ENCODE data around the gene PRRC2A. TPM values are rescaled to one million over a fixed set of nuclear protein-coding genes. Genes with fewer than 3 reads are reported as not detected.
A peak's percentile ranks its signal among the peaks of the same experiment; 100 is the strongest.

The PRRC2A gene
- total and polyA plus RNA-seq, 4 donors: 28.5 to 164 (median 153) TPM

DNA sequence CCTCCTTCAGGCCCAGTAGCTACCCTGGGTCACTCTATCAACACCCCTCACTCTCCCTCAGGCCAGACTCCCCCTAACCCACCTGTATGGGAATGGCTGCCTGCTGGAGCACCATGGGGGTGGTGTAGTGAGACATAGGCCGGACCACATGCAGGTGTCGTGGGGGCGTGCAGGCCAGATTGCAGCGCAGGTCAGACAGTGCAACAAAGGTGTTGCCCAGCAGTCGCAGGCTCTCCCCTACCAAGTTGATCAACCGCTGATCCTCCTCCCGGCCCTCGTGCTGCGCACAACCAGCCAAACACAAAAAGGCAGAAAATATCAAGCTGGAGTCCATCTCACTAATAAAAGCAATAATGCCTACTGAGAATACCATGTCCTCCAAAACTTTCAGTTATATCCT lies 24.8 kb downstream of the PRRC2A start:
- Histone ChIP-seq H3K4me1 (ENCODE audit: control insufficient read depth in 1 of 2, insufficient read depth in 2 of 2, low read length in 2 of 2) (no peaks in the 10 kb centered on the region), H3K4me3 (ENCODE audit: low read length in 2 of 2) (no peak overlapping the region), H3K27ac (ENCODE audit: low read depth in 1 of 2, low read length in 2 of 2) (no peak overlapping the region), H3K9me3 (ENCODE audit: control insufficient read depth, low read length) (no peaks in the 10 kb centered on the region), H3K27me3 (ENCODE audit: control insufficient read depth in 1 of 2, insufficient read depth in 2 of 2, low read length in 1 of 2) (no peaks in the 10 kb centered on the region), H3K36me3 (ENCODE audit: control insufficient read depth in 1 of 2, insufficient read depth in 2 of 2, low read length in 1 of 2) (peaks cover 4 to 28% of the 10 kb centered on the region in 2 donors)
- intact Hi-C loops (cut with DNase I): no loop called here
- ATAC-seq (ENCODE audit: low FRiP score): no peak
- no peak for DNase-seq
- 94 to 96% methylated on average over 9 of the region's 9 CpGs for WGBS, 2 donors

DNA sequence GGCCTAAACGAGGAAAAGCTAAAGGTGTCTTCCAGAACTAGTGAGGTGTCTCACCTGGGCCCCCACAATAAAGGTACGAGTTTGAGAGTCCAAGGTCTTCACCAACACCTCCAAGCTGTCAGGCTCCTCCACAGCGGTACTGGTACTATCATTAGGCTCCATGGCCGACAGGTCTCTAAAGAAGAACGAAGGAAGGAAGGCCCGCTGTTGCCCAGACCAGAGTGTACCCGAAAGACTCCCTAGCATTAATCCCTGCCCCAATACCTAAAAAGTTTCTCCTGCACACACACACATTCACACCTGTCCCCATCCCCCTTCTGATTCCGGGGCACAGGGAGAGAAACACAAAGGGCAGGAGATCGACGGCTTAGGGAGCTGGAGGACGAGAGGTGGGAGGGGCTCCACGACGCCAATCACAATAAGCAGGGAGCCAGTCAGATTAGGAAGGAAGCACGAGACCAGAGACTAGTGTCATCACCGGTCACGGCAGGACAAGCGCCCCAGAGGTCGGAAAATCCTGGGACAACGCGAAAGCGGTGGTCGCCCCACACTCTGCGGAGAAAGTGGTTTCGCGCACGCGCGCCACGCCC lies 31.2 kb downstream of the PRRC2A start:
- Histone ChIP-seq H3K36me3 (ENCODE audit: control insufficient read depth in 1 of 2, insufficient read depth in 2 of 2, low read length in 1 of 2) (peaks cover 0 to 6% of the 10 kb centered on the region in 2 donors), H3K27me3 (ENCODE audit: control insufficient read depth in 1 of 2, insufficient read depth in 2 of 2, low read length in 1 of 2) (no peaks in the 10 kb centered on the region), H3K4me3 (ENCODE audit: low read length in 2 of 2) (peak overlapping the region; percentile 32 to 65), H3K27ac (ENCODE audit: low read depth in 1 of 2, low read length in 2 of 2) (peak overlapping the region; percentile 87 to 88), H3K4me1 (ENCODE audit: control insufficient read depth in 1 of 2, insufficient read depth in 2 of 2, low read length in 2 of 2) (no peaks in the 10 kb centered on the region), H3K9me3 (ENCODE audit: control insufficient read depth, low read length) (no peaks in the 10 kb centered on the region)
- DNase-seq: no peak
- ATAC-seq (ENCODE audit: low FRiP score): peak; percentile 79
- intact Hi-C loops (cut with DNase I): loop anchor here in 1 of 2 donors (1.0 to 10.0 kb wide), 2 partner anchors 13 to 1763 kb away; partner anchors contain the start of genes CUTA, GPANK1 and PHF1
- WGBS, 2 donors: 1 to 3% methylated on average over 29 of the region's 29 CpGs

GRCh38 chr6:31652925-31653724 lies 32.6 kb downstream of the PRRC2A start:
- H3K4me1 ChIP-seq (ENCODE audit: control insufficient read depth in 1 of 2, insufficient read depth in 2 of 2, low read length in 2 of 2): no peaks in the 10 kb centered on the region
- peak; percentile 90 for ATAC-seq (ENCODE audit: low FRiP score)
- intact Hi-C loops (cut with DNase I): loop anchor here in 1 of 2 donors (1.0 to 10.0 kb wide), 2 partner anchors 11 to 1762 kb away; partner anchors contain the start of genes CUTA, GPANK1 and PHF1
- H3K4me3 ChIP-seq (ENCODE audit: low read length in 2 of 2): peak overlapping the region; percentile 32 to 64
- no peaks in the 10 kb centered on the region for H3K9me3 ChIP-seq (ENCODE audit: control insufficient read depth, low read length)
- peak overlapping the region; percentile 52 to 87 for H3K27ac ChIP-seq (ENCODE audit: low read depth in 1 of 2, low read length in 2 of 2)
- DNase-seq: peak; percentile 92 to 93
- H3K27me3 ChIP-seq (ENCODE audit: control insufficient read depth in 1 of 2, insufficient read depth in 2 of 2, low read length in 1 of 2): no peaks in the 10 kb centered on the region
- peaks cover 0 to 8% of the 10 kb centered on the region in 2 donors for H3K36me3 ChIP-seq (ENCODE audit: control insufficient read depth in 1 of 2, insufficient read depth in 2 of 2, low read length in 1 of 2)
- WGBS, 2 donors: 7 to 8% methylated on average over 37 of the region's 37 CpGs

DNA sequence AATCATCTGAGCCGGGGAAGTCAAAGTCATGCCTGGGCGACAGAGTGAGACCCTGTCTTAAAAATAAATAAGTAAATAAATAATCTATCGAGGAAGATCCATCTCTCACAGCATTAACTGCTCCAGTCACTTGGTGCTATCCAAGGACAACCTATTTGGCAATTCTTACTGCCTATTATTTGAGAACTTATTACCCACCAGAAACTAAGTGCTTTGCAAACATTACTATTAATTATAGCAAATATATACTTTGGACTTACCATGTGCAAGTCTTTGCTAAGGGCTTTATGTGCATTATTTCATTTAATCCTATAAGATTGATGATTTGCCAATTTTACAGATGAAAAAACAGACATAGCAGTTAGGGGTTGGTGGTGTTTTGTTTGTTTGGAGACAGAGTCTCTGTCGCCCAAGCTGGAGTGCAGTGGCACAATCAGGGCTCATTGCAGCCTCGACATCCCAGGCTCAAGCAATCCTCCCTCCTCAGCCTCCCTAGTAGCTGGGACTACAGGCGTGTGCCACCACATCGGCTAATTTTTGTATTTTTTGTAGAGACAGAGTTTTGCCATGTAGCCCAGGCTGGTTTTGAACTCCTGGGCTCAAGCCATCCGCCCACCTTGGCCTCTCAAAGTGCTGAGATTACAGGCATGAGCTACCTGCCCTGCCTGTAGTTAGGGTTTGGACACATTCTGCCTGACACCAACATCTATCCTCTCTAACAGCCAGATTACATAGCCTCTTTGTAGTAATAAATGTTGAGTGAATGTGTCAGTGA lies 34.2 kb downstream of the PRRC2A start:
- no peaks in the 10 kb centered on the region for H3K9me3 ChIP-seq (ENCODE audit: control insufficient read depth, low read length)
- no peak overlapping the region for H3K4me3 ChIP-seq (ENCODE audit: low read length in 2 of 2)
- no peaks in the 10 kb centered on the region for H3K4me1 ChIP-seq (ENCODE audit: control insufficient read depth in 1 of 2, insufficient read depth in 2 of 2, low read length in 2 of 2)
- intact Hi-C loops (cut with DNase I): loop anchor here in 1 of 2 donors (10.0 kb wide), 1 partner anchor 1760 kb away; the partner anchor contains the start of genes CUTA and PHF1
- no peak overlapping the region for H3K27ac ChIP-seq (ENCODE audit: low read depth in 1 of 2, low read length in 2 of 2)
- DNase-seq: no peak
- WGBS, 2 donors: 94% methylated on average over 8 of the region's 8 CpGs
- no peaks in the 10 kb centered on the region for H3K27me3 ChIP-seq (ENCODE audit: control insufficient read depth in 1 of 2, insufficient read depth in 2 of 2, low read length in 1 of 2)
- no peak for ATAC-seq (ENCODE audit: low FRiP score)
- H3K36me3 ChIP-seq (ENCODE audit: control insufficient read depth in 1 of 2, insufficient read depth in 2 of 2, low read length in 1 of 2): peaks cover 0 to 1% of the 10 kb centered on the region in 2 donors

GRCh38 chr6:31655349-31656237 lies 35.1 kb downstream of the PRRC2A start, which contains the start of gene APOM:
Gene APOM (plus strand): TSS chr6:31655894. CDS start chr6:31655967, 73 bp downstream.
- Histone ChIP-seq H3K4me1 (ENCODE audit: control insufficient read depth in 1 of 2, insufficient read depth in 2 of 2, low read length in 2 of 2) (no peaks in the 10 kb centered on the region), H3K27ac (ENCODE audit: low read depth in 1 of 2, low read length in 2 of 2) (no peak within 1 kb of the TSS), H3K9me3 (ENCODE audit: control insufficient read depth, low read length) (no peaks in the 10 kb centered on the region), H3K36me3 (ENCODE audit: control insufficient read depth in 1 of 2, insufficient read depth in 2 of 2, low read length in 1 of 2) (peaks cover 0 to 1% of the 10 kb centered on the region in 2 donors), H3K27me3 (ENCODE audit: control insufficient read depth in 1 of 2, insufficient read depth in 2 of 2, low read length in 1 of 2) (no peaks in the 10 kb centered on the region), H3K4me3 (ENCODE audit: low read length in 2 of 2) (no peak within 1 kb of the TSS)
- intact Hi-C loops (cut with DNase I): loop anchor here in 1 of 2 donors (10.0 kb wide), 1 partner anchor 1759 kb away; the partner anchor contains the start of genes CUTA and PHF1
- ATAC-seq (ENCODE audit: low FRiP score) (no peak), DNase-seq (no peak)
- WGBS, 2 donors: 74 to 83% methylated on average over 8 of the region's 8 CpGs

- Histone ChIP-seq H3K36me3 (ENCODE audit: control insufficient read depth in 1 of 2, insufficient read depth in 2 of 2, low read length in 1 of 2) (peaks cover 0 to 1% of the 10 kb centered on the region in 2 donors), H3K27ac (ENCODE audit: low read depth in 1 of 2, low read length in 2 of 2) (no peak overlapping the region), H3K9me3 (ENCODE audit: control insufficient read depth, low read length) (no peaks in the 10 kb centered on the region), H3K4me1 (ENCODE audit: control insufficient read depth in 1 of 2, insufficient read depth in 2 of 2, low read length in 2 of 2) (no peaks in the 10 kb centered on the region), H3K4me3 (ENCODE audit: low read length in 2 of 2) (no peak overlapping the region), H3K27me3 (ENCODE audit: control insufficient read depth in 1 of 2, insufficient read depth in 2 of 2, low read length in 1 of 2) (no peaks in the 10 kb centered on the region)
- intact Hi-C loops (cut with DNase I): loop anchor here in 1 of 2 donors (10.0 kb wide), 1 partner anchor 1757 kb away; the partner anchor contains the start of genes CUTA and PHF1
- DNase-seq (no peak), ATAC-seq (ENCODE audit: low FRiP score) (no peak)
- 74 to 75% methylated on average over 6 of the region's 6 CpGs for WGBS, 2 donors
These were observed 37.1 kb downstream of the PRRC2A start for GRCh38 chr6:31657406-31658157.

- no peak for DNase-seq
- 76 to 78% methylated on average over 4 of the region's 4 CpGs for WGBS, 2 donors
- Histone ChIP-seq H3K9me3 (ENCODE audit: control insufficient read depth, low read length) (no peaks in the 10 kb centered on the region), H3K4me3 (ENCODE audit: low read length in 2 of 2) (no peak overlapping the region), H3K27me3 (ENCODE audit: control insufficient read depth in 1 of 2, insufficient read depth in 2 of 2, low read length in 1 of 2) (no peaks in the 10 kb centered on the region), H3K27ac (ENCODE audit: low read depth in 1 of 2, low read length in 2 of 2) (no peak overlapping the region), H3K36me3 (ENCODE audit: control insufficient read depth in 1 of 2, insufficient read depth in 2 of 2, low read length in 1 of 2) (peaks cover 0 to 1% of the 10 kb centered on the region in 2 donors), H3K4me1 (ENCODE audit: control insufficient read depth in 1 of 2, insufficient read depth in 2 of 2, low read length in 2 of 2) (no peaks in the 10 kb centered on the region)
- no peak for ATAC-seq (ENCODE audit: low FRiP score)
- intact Hi-C loops (cut with DNase I): loop anchor here in 1 of 2 donors (10.0 kb wide), 1 partner anchor 1757 kb away; the partner anchor contains the start of genes CUTA and PHF1
These were observed 37.7 kb downstream of the PRRC2A start for GRCh38 chr6:31658158-31658688.
